GM23248 (cell line): ENCODE data around the gene C9orf72.

Experiments used
- EZH2 ChIP-seq: fragments of 200-600 bp; sonication (generic); IDR thresholded peaks from 2 replicates; pipeline ENCODE4 v1.6.1; 2018; ENCODE audit warnings: antibody characterized with exemption, mild to moderate bottlenecking; ENCODE audit not compliant: insufficient read depth, poor library complexity, severe bottlenecking
- EZH2phosphoT487 ChIP-seq: fragments of 200-600 bp; sonication (generic); IDR thresholded peaks from 2 replicates; pipeline ENCODE4 v1.6.1; 2018; ENCODE audit warnings: antibody characterized with exemption, moderate library complexity, mild to moderate bottlenecking, low read depth; ENCODE audit not compliant: insufficient read depth

GRCh38 chr9:27572918-27573633 lies at the start of gene C9orf72:
- no peak for TF ChIP-seq EZH2
- no peak for TF ChIP-seq EZH2phosphoT487
